ENCODE measurements around the gene NLGN3.
"Not testable (repeated sequence)": the region's sequence is repeated elsewhere in the genome, so short reads cannot be mapped to it uniquely, and the experiment has no call there.

Gene NLGN3

GRCh38 chrX:71170660-71171059 lies 26.0 kb downstream of the NLGN3 start:
- DNase-seq (ENCODE audit: low read depth) = no peak

DNA sequence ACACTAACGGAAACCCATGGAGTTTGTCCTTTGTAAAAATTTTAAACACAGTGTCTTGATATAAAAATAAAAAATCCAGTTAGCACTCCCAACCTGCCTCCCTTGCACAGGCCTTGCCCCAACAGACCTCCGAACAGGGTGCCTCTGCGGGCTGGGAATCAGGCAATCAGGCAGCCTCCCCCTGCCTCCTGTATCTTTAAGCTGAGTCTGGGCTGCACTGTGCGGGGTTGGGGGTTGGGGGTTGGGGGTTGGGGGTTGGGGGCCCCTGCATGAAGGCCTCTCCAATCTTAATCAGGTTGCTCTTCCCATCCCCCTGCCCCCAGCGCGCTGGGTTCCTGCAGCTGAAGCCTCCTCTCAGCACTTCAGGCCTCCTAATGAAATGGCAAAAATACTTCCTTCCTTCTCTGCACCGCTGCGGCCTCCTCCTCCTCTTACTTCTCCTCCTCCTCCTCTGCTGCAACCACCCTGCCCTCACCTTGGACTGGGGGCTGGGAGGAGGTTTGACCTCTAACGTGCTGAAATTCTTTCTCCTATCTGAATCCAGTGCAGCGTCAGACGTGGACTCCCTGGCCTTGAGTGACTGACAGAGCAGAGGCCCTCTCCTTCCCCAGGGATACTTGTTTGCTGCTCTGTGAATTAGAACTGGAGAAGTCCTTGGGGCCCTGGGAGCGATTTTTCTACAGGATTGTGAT lies 26.6 kb downstream of the NLGN3 start:
- DNase-seq (ENCODE audit: low read depth) = no peak

- no peak for DNase-seq (ENCODE audit: low read depth)
These were observed 28.8 kb downstream of the NLGN3 start for GRCh38 chrX:71173440-71173839.

DNA sequence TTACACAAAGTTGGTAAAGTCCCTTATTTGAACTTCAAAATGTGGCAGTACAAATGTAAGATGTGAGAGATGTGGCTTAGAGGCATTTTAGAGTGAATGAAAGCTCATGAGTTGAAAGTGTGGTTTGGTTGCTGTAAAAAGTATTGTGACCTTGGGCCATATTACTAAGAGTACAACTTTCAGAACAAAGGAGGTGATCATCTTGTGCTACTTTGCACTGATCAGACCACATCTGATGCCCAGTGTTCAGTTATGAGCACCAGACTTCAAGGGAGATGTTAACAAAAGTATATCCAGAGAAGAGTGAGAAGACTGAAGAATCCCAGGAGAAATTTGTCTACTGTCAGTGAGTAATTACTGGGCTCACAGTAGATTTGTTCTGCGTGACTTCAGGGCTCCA lies 30.2 kb downstream of the NLGN3 start:
- DNase-seq (ENCODE audit: low read depth) = no peak

- DNase-seq (ENCODE audit: low read depth) = no peak
These were observed 30.9 kb downstream of the NLGN3 start for GRCh38 chrX:71175531-71175930.

GRCh38 chrX:71177327-71177726 lies 32.7 kb downstream of the NLGN3 start:
- no peak for DNase-seq (ENCODE audit: low read depth)

DNA sequence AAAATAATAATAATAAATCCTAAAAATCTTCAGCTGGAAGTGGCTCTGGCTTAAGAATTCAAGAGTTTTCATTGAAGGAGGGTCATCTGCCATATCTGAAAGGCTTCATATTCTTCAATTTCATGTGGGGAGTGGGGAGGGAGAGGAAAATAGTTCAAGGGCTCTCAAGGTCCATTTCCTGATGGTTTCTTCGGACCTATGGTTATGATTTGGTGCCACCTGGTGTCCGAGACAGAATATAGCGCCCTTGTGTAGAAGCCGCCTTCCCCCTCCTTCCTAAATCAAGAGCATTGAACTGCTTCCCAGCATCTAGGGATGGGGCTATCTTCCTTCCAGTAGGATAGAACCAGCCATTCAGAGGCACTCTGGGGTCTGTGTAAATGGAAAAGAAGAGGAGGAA lies 34.3 kb downstream of the NLGN3 start:
- peak; percentile 27 for DNase-seq (ENCODE audit: low read depth)

DNA sequence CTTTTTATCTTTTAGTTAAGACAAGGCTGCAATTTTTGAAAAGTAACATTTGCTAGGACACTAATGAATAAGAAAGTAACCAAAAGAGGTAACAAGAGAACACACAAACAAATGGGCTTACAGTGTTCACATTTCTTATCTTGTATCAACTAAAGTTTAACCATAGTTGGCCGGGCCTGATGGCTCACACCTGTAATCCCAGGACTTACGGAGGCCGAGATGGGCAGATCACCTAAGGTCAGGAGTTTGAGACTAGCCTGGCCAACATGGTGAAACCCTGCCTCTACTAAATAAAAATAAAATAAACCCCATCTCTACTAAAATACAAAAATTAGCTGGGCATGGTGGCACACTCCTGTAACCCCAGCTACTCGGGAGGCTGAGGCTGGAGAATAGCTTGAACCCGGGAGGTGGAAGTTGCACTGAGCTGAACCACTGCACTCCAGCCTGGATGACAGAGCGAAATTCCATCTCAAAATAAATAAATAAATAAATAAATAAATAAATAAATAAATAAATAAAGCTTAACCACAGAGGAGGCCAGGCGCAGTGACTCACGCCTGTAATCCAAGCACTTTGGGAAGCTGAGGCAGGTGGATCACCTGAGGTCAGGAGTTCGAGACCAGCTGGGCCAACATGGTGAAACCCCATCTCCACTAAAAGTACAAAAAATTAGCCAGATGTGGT lies 36.1 kb downstream of the NLGN3 start:
- not testable (repeated sequence) for DNase-seq (ENCODE audit: low read depth)

DNA sequence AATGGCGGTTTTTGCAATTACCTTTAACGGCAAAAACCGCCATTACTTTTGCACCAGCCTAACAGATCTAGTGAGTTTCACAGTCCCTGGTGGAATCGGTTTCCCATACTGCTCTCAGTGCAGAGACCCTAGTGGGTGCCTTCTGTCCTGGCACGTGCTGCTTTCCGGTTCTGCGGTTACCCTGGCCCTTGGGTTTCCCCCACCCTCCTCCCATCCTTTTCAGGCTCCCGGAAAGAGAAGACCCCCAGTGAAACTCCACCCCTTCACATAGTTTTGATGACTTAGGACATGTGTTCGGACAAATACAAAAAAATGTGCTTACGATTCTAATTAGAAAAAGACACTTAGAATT lies 36.9 kb downstream of the NLGN3 start:
- DNase-seq (ENCODE audit: low read depth) = no peak

- peak; percentile 89 for DNase-seq (ENCODE audit: low read depth)
These were observed 37.5 kb downstream of the NLGN3 start for GRCh38 chrX:71181910-71182799.

- DNase-seq (ENCODE audit: low read depth) = no peak
These were observed 38.2 kb downstream of the NLGN3 start for GRCh38 chrX:71182871-71183270.

DNA sequence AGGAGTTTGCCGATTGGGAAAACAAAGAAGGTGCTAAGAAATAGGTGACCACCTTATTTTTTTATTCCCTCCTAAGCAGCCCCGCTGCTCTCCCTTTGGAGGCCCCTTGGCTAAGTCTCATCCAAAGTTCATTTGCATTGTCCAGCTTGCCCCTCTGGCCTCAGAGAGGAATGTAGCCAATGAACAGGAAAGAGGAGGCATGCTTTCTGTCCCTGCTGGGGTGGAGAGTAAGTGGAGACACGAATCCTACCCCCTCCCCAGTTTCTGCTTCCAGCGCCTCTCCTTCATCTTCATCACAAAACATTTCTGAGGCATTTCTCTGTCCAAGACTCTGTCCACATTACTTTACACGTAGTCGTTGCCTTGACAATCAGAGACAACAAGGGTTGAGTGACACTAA lies 38.7 kb downstream of the NLGN3 start:
- DNase-seq (ENCODE audit: low read depth) = no peak

DNA sequence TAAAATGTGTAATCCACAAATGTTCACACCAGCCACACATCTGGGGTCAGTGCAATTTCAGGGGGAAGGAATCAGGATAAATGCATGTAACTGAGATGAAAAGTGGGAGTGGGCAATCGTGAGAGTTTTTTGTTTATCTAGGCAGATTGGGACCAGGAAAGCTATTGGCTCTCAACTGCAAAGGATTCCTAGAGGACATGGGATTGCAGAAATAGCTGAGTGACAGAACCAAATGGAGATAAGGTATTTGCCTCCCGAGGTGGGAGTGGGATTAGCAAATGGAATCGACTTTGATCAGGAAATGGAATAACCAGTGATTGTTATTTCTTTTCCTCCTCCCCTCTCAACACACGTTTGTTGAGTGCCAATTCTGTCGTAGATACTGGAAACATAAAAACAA lies 39.5 kb downstream of the NLGN3 start:
- DNase-seq (ENCODE audit: low read depth) = no peak

DNA sequence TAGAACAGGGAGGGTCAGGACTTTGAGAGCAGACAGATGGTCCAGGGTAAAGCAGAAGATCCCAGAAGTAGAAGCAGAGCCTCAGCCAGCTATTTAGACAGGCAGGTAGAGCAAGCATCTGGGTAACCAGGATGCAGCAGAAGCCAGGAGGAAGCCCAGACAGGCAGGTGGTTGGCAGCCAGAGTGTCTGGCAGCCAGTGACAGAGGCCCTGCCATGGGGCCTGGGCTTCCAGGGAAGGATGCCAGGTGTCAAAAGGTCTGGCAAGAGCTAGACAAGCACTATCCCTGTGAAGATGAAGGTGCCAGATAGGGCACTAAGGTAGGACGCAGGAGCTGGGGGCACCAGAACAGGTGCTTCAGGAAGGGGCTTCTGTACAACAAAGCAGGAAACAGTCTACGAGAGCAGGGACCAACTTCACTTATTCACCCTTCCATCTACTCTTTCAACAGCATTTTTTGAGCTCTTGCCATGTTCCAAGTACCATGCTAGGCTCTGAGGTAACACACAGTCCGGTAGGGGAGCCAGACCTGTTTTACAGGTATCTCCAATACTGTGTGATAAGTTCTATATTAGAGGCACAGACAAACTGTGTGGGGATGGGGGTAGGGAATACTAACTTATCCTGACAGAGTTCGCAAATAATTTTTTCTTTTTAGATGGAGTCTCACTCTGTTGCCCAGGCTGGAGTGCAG lies 40.3 kb downstream of the NLGN3 start:
- no peak for DNase-seq (ENCODE audit: low read depth)

- DNase-seq (ENCODE audit: low read depth) = no peak
These were observed 46.6 kb downstream of the NLGN3 start for GRCh38 chrX:71191248-71191647.

DNA sequence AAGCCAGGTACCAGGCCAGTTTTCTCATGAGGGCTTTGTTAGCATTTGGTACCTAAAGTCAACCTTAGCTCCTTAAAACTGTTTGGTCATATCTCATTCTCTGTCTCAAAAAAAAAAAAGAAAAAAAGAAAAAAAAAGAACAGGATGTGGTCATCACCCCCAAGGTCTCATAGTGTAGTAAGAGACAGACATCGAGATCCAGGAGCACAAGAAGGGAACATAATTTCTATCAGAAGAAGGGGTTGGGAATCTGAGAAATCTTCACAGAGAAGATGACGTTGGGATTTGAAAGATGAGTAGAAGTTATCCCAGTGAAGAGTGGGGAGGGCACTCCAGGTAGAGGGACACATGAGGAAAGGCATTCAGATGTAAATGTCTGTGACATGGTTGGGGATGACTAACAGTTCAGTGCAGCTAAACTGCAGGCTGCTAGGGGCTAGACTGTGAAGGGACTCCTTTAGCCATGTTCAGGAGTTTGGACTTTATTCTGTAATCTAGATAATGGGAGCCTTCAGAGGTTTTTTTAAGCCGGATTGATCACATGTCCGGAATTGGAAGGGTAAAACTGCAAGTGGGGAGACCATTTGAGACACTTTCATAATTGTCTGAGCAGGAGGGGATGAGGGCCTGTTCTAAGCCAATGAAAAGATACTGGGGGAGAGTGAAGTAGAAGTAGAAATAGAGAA lies 51.5 kb downstream of the NLGN3 start:
- DNase-seq (ENCODE audit: low read depth) = no peak

- no peak for DNase-seq (ENCODE audit: low read depth)
These were observed 53.4 kb downstream of the NLGN3 start for GRCh38 chrX:71198066-71198465.

DNA sequence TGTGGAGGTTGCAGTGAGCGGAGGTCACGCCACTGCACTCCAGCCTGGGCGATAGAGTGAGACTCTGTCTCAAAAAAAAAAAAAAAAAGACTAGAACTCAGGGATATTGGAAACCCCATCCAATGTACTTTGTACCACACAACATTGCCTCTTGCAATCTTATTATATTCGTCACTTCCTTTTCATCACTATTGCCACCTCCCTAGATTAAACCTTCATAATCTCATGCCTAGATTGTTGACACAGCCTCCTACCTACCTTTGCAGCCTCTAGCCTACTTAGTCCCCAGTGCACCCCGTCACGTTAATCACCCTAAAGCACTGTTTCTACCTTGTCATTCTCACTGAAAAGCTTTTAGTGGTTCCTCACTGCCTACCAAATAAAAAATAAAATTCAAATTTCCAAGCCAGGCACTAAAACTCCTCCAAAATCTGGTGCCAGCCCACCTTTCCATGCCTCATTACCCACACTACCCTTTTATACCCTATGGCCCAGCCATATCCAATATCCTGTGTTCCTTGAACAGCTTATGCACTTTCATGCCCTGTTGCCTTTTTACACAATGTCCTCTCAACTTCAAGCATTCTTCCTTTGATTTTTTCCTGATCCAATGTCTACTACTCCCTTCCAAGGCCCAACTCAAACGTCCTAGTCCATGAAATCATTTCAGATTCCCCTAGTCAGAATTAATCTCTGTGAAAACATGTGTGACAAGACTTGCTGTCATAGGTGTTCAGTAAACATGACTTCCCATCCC lies 54.8 kb downstream of the NLGN3 start:
- DNase-seq (ENCODE audit: low read depth) = no peak

DNA sequence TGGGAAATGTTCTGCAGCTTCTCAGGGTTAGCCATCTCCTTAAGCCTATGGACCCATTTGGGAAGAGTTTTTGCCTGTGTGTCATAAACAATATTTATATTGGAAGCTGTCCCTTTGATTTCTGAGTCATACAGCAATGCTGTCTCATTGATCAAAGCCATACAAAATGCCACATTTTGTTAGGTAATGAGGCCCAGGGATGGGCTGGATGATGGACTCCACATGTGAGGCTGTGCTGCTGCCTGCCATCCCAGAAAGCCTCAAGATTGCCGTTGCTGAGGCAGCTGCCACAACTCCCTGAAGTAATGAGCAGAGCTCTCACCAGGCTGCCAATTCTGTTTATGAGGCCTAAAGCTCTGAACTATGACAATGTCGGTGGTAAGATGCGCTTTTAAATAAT lies 66.2 kb downstream of the NLGN3 start:
- DNase-seq (ENCODE audit: low read depth) = no peak

GRCh38 chrX:71212536-71212935 lies 67.9 kb downstream of the NLGN3 start:
- no peak for DNase-seq (ENCODE audit: low read depth)

- no peak for DNase-seq (ENCODE audit: low read depth)
These were observed 69.5 kb downstream of the NLGN3 start for GRCh38 chrX:71214152-71214551.
